K562 (cell line): ENCODE data around the gene TMSB4X. TPM values are rescaled to one million over a fixed set of nuclear protein-coding genes. Genes with fewer than 3 reads are reported as not detected.

Experiments
- ARHGAP35 ChIP-seq: fragments of 450-650 bp; IDR thresholded peaks from 2 replicates; pipeline ENCODE4 v1.6.1; 2018; ENCODE audit not compliant: partially characterized antibody
- ATF3 ChIP-seq, 2 experiments: fragments of 450-650 bp in 1 of 2; sonication (generic) in 1 of 2; formaldehyde crosslinking in 1 of 2; IDR thresholded peaks in 1 of 2; conservative IDR thresholded peaks in 1 of 2; 2 replicates each; pipeline versions ENCODE4 v1.6.1 to v1.8.1; 2016 to 2023; ENCODE audit warnings: mild to moderate bottlenecking in 2 of 2, moderate library complexity in 2 of 2, inconsistent platforms in 1 of 2, missing genetic modification reagents in 1 of 2
- BMI1 ChIP-seq: fragments of 150-350 bp; IDR thresholded peaks from 2 replicates; pipeline ENCODE4 v1.6.1; 2014; ENCODE audit warnings: low read length
- CREB1 ChIP-seq, 2 experiments: sonication (generic) in 1 of 2; formaldehyde crosslinking in 1 of 2; IDR thresholded peaks; 2 replicates each; pipeline versions ENCODE4 v1.6.1 to v1.8.0; 2012 to 2022; ENCODE audit warnings: inconsistent platforms in 1 of 2, mild to moderate bottlenecking in 1 of 2, missing genetic modification reagents in 1 of 2, moderate library complexity in 1 of 2
- DNMT1 ChIP-seq: fragments of 450-650 bp; IDR thresholded peaks from 2 replicates; pipeline ENCODE4 v1.6.1; 2016; ENCODE audit warnings: antibody characterized with exemption, mild to moderate bottlenecking
- FOXP4 ChIP-seq: sonication (generic); formaldehyde crosslinking; IDR thresholded peaks from 2 replicates; pipeline ENCODE4 v1.8.0; 2022; ENCODE audit warnings: mild to moderate bottlenecking, missing genetic modification reagents, borderline replicate concordance
- HBP1 ChIP-seq: fragments of 450-650 bp; formaldehyde crosslinking; IDR thresholded peaks from 2 replicates; pipeline ENCODE4 v1.4.0; 2022; ENCODE audit warnings: missing genetic modification characterization
- KDM4B ChIP-seq, 2 experiments: fragments of 450-650 bp in 1 of 2; sonication (generic) in 1 of 2; IDR thresholded peaks; 2 replicates each; pipeline ENCODE4 v1.6.1; 2016 to 2017; ENCODE audit warnings: borderline replicate concordance in 2 of 2, antibody characterized with exemption in 1 of 2, low read depth in 1 of 2, mild to moderate bottlenecking in 1 of 2
- MED1 ChIP-seq: sonication (generic); formaldehyde crosslinking; IDR thresholded peaks from 2 replicates; pipeline ENCODE4 v1.8.1; 2023; ENCODE audit warnings: missing genetic modification reagents, borderline replicate concordance
- NFATC3 ChIP-seq: fragments of 450-650 bp; IDR thresholded peaks from 2 replicates; pipeline ENCODE4 v1.6.1; 2017; ENCODE audit warnings: mild to moderate bottlenecking
- SAFB2 ChIP-seq: fragments of 200-400 bp; formaldehyde crosslinking; IDR thresholded peaks from 2 replicates; pipeline ENCODE4 v1.6.1; 2018; ENCODE audit warnings: borderline replicate concordance, low read length, low read depth, moderate library complexity; ENCODE audit not compliant: severe bottlenecking
- TAL1 ChIP-seq: fragments of 450-650 bp; IDR thresholded peaks from 2 replicates; pipeline ENCODE4 v1.6.1; 2016; ENCODE audit warnings: mild to moderate bottlenecking
- THRAP3 ChIP-seq: fragments of 450-650 bp; IDR thresholded peaks from 2 replicates; pipeline ENCODE4 v1.6.1; 2016; ENCODE audit warnings: mild to moderate bottlenecking, inconsistent platforms, borderline replicate concordance
- U2AF1 ChIP-seq: fragments of 200-400 bp; formaldehyde crosslinking; optimal IDR thresholded peaks from 2 replicates; pipeline ENCODE3; 2017; ENCODE audit warnings: mild to moderate bottlenecking, low read depth, low read length, moderate library complexity
- ZFPM2 ChIP-seq: fragments of 250-450 bp; sonication (Bioruptor Pico); IDR thresholded peaks from 2 replicates; pipeline ENCODE4 v1.5.1; 2022; ENCODE audit warnings: mild to moderate bottlenecking
- ZNF436 ChIP-seq: fragments of 250-450, 450-650 bp; sonication (Bioruptor Pico); formaldehyde crosslinking; IDR thresholded peaks from 2 replicates; pipeline ENCODE4 v1.7.0; 2020; ENCODE audit warnings: mild to moderate bottlenecking
- polyA plus RNA-seq, 8 experiments: library from polyadenylated mRNA; depleted of rRNA in 4 of 8; stranded (reverse) in 5 of 8; unstranded in 3 of 8; fragments of >200 nt; fragmentation: Nextera tagmentation in 2 of 8; fragmentation: Illumina TruSeq in 1 of 8; extraction: Ambion mirVana in 2 of 8; extraction: Trizol in 1 of 8; gene quantifications; 2 replicates each; pipeline versions ENCODE4 v1.2.1 to v1.2.3, GENCODE V29; 2011 to 2014; ENCODE audit warnings: inconsistent platforms in 1 of 8, missing spikeins in 1 of 8
- total RNA-seq, 7 experiments: library from RNA; depleted of rRNA in 6 of 7; stranded (reverse); fragments of >200 nt in 6 of 7; fragmentation: Illumina TruSeq in 2 of 7; extraction: Trizol in 2 of 7; gene quantifications; 2 replicates each; pipeline versions ENCODE4 v1.2.1 to v1.2.3, GENCODE V29; 2011 to 2021; ENCODE audit warnings: low replicate concordance in 1 of 7
- TF ChIP-seq, protein P1 (sequence below): sonication (generic); IDR thresholded peaks from 2 replicates; pipeline ENCODE4 v1.6.1; 2016
- TF ChIP-seq, protein P2 (sequence below): IDR thresholded peaks from 3 replicates; pipeline ENCODE4 v1.6.1; 2011; ENCODE audit warnings: borderline replicate concordance, mild to moderate bottlenecking, moderate library complexity; ENCODE audit not compliant: insufficient read length; ENCODE audit errors: extremely low read depth

TMSB4X gene
- total and polyA plus RNA-seq, 9 of the 15 experiments (the other 6 are each of a cell fraction or from before 2014, with no cell fraction given) = 1,035 to 2,035 (median 1,529) TPM

- no peak for TF ChIP-seq DNMT1
- TF ChIP-seq U2AF1 = no peak
- TF ChIP-seq SAFB2 = no peak
- no peak for TF ChIP-seq BMI1
- TF ChIP-seq THRAP3 = no peak
- TF ChIP-seq, protein P1, sequence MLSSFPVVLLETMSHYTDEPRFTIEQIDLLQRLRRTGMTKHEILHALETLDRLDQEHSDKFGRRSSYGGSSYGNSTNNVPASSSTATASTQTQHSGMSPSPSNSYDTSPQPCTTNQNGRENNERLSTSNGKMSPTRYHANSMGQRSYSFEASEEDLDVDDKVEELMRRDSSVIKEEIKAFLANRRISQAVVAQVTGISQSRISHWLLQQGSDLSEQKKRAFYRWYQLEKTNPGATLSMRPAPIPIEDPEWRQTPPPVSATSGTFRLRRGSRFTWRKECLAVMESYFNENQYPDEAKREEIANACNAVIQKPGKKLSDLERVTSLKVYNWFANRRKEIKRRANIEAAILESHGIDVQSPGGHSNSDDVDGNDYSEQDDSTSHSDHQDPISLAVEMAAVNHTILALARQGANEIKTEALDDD = no peak
- TF ChIP-seq MED1 (CRISPR knock-in tag) = no peak
- no peak for TF ChIP-seq KDM4B (IDR thresholded peaks at IDR 0.05; ENCODE audit: borderline replicate concordance in 2 of 2, low read depth in 1 of 2)
- no peak for TF ChIP-seq TAL1
- no peak for TF ChIP-seq CREB1 (IDR thresholded peaks at IDR 0.05)
- no peak for TF ChIP-seq CREB1 (CRISPR knock-in tag; IDR thresholded peaks at IDR 0.05)
- no peak for TF ChIP-seq ARHGAP35
- TF ChIP-seq ATF3 (IDR thresholded peaks at IDR 0.05) = no peak
- no peak for TF ChIP-seq ATF3 (CRISPR knock-in tag; conservative IDR thresholded peaks at IDR 0.05)
- TF ChIP-seq ZNF436 (CRISPR knock-in tag) = no peak
- no peak for TF ChIP-seq HBP1 (CRISPR knock-in tag)
- TF ChIP-seq ZFPM2 (CRISPR knock-in tag) = no peak
- TF ChIP-seq NFATC3 = no peak
- no peak for TF ChIP-seq FOXP4 (CRISPR knock-in tag)
- TF ChIP-seq, protein P2, sequence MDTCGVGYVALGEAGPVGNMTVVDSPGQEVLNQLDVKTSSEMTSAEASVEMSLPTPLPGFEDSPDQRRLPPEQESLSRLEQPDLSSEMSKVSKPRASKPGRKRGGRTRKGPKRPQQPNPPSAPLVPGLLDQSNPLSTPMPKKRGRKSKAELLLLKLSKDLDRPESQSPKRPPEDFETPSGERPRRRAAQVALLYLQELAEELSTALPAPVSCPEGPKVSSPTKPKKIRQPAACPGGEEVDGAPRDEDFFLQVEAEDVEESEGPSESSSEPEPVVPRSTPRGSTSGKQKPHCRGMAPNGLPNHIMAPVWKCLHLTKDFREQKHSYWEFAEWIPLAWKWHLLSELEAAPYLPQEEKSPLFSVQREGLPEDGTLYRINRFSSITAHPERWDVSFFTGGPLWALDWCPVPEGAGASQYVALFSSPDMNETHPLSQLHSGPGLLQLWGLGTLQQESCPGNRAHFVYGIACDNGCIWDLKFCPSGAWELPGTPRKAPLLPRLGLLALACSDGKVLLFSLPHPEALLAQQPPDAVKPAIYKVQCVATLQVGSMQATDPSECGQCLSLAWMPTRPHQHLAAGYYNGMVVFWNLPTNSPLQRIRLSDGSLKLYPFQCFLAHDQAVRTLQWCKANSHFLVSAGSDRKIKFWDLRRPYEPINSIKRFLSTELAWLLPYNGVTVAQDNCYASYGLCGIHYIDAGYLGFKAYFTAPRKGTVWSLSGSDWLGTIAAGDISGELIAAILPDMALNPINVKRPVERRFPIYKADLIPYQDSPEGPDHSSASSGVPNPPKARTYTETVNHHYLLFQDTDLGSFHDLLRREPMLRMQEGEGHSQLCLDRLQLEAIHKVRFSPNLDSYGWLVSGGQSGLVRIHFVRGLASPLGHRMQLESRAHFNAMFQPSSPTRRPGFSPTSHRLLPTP = no peak
Measured at GRCh38 chrX:12962041-12962504, 12.8 kb upstream of the TMSB4X start (continued).
